NOMO-1 (cell line): ENCODE results near the gene ITPKC.

Experiments
- DNase-seq, 2 experiments: peaks; one replicate each; lab custom pipeline; 2025; ENCODE audit not compliant: unreplicated experiment in 2 of 2; lab: John Stamatoyannopoulos, UW

The ITPKC gene

DNA sequence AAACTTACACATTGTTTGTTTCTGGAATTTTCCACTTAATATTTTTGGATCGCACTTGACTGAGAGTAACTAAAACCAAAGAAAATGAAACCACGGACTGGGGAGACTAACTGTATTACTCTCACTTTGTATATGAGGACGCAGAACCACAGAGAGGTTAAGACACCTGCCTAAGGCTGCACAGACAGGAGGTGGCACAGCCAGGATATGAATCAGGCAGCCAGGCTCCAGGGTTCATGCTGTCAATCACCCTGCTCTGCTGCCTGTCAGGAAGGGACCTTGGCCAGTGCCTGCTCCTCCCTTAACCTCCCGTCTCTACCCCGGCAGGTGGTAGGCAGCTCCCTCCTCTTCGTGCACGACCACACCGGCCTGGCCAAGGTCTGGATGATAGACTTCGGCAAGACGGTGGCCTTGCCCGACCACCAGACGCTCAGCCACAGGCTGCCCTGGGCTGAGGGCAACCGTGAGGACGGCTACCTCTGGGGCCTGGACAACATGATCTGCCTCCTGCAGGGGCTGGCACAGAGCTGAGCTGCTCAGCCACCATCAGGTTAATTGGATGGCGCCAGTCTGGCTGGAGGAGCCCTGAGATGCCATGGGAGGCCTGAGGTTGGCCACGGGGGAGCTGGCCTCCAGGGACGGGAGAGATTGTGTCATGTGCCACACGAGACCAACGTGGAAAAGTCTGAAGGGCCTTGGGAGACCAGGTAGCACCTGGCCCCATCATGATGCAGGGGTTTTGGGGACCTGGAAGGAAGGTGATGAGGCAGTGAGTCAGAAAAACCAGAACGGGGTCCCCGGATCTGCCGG lies 22.3 kb downstream of the ITPKC start:
- DNase-seq: no peak

DNA sequence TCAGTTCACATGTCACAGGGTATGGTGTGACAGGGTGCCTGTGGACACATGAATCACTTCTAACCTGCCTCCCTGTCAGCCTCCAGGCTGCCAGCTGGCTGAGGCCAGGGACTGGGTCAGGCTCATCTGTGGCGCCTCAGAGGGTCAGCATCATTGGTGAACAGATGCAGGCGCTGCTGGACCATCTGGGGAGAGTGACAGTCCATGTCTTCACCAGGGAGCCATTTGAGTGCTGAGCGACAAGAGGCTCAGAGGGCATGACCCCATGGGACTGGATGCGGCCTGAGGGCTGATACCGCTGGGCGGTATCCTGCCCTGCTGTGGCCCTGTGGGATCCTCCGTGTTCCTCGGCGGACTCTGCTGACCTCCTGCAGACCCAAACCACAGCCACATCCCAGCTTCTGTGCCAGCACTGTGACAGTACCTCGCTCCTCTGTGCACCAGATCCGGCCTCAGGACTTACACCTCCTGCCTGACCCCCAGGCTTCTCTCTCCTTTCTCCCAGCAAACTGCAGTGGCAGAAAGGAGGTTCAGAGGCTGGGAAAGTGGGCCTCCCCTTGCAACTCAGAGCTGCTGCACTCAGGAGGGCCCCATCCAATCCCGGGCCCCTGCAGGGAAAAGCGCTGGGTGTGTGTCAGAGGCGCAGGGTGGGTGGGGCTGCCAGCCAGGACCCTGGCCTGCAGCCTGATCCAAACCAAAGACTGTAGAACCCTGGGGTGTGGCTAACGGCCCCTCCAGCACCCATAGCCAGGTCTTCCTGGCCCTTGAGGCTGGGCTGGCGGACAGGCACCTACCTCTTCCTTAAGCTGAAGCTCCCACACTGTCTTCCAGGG lies 23.2 kb downstream of the ITPKC start:
- no peak for DNase-seq

DNA sequence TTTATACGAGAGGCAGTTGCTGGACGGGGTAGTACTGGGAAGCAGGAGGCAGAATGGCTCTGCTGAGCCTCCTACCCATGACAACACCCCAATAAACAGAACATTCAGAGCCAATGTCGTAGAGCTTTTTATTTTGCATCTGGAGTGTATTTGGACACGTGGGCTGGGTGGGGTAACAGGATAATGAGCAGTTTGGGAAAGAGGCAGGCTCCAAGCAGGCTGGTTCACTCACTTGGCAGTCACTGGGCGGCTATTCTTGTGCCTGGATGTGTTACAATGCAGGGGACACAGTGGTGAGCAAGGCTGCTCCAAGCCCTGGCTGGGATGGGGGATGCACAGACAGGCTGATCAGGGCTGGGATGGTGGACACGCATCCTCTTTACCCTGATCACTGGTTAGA lies 23.8 kb downstream of the ITPKC start:
- DNase-seq: no peak

DNA sequence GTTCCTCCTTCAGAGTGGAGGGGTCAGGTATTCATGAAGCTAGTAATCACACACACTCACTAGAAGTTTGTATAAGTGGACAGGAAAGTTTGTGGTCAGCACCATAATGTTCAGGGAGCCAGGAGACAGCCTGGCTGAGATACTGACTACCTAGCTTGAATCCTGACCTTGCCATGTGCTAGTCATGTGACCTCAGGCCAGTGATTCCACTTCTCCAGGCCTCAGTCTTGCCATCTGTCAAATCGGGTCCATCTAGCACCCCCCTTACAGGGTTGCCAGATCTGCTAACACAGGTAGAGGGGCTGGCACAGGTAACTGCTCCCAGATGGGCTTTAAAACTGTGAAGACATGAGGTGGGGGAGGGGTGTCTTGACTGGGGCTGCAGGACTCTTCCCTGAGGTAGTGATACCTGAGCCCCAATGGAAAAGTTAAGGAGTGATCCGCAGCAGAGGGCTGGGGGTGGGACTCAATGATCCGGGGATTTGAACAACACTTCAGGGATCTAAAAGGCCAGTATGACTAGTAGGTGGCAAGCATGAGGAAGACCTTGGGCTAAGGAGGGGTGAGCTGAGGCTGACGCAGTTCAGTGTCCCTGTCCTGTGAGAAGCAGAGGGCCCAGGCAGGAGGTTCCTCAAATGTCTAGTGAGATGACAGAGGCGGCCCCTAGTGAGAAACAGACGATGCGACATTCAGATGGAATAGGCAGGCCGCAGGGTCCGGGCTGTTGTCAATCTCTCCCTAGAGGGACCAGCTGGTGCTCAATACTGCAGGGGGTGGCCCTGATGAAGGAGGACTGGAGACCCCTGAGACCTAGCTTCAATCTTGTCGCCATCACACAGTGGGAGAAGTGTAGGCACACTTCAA lies 24.8 kb downstream of the ITPKC start:
- DNase-seq: no peak

DNA sequence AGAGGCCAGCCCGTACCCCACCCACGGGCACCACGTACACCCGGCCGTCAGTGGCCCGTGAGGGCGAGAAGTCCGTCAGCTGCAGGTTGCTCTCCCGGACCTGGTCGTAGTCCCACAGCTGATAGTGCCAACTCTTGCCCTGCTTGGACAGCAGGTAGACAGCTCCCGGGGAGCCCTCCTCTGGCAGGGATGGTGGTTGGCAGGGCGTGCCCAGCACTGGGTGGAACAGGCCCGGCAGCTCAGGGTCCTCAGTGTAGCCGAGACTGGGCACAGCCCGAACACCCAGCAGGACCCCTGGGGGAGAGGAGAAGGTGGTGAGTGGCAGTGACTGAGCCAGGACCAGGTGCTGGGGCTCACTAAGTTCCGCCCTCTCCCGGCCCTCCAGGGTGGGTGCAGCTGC lies 25.6 kb downstream of the ITPKC start:
- DNase-seq: no peak

DNA sequence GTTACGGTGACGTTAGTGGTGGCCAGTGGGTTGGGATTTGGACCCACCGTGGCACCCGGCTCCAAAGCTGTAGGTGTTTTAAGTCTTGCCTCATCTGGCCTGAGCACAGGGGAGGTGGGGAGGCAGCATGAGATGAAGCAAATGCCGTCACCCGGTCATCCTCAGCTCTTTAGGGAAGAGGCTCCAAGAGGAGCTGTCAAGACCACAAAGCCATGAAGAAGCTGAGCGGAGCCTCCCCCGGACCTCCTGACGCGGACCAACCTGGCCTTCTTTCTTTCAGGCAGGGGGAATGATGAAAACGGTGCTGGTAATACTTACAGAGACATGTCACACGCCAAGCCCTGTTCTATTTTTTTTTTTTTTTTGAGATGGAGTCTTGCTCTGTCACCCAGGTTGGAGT lies 26.0 kb downstream of the ITPKC start:
- DNase-seq: no peak

DNA sequence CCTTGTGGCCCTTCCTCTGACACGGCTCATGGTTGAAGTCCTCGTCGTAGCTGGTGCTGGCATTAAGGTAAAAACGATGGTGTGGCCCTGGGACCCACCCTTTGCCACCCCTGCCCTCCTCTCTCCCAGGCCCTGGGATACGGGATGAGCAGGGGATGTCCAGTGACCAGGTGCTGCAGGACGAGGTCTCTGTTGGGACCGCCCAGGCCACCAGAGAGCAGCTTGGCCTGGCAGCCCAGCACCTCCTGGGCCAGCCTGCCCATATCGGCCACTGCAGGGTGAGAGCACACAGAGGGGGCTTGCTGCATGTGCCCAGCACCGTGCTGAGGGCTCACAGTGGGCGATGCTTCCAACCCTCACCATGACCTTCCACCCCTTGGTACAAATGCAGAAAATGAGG lies 27.0 kb downstream of the ITPKC start:
- no peak for DNase-seq

DNA sequence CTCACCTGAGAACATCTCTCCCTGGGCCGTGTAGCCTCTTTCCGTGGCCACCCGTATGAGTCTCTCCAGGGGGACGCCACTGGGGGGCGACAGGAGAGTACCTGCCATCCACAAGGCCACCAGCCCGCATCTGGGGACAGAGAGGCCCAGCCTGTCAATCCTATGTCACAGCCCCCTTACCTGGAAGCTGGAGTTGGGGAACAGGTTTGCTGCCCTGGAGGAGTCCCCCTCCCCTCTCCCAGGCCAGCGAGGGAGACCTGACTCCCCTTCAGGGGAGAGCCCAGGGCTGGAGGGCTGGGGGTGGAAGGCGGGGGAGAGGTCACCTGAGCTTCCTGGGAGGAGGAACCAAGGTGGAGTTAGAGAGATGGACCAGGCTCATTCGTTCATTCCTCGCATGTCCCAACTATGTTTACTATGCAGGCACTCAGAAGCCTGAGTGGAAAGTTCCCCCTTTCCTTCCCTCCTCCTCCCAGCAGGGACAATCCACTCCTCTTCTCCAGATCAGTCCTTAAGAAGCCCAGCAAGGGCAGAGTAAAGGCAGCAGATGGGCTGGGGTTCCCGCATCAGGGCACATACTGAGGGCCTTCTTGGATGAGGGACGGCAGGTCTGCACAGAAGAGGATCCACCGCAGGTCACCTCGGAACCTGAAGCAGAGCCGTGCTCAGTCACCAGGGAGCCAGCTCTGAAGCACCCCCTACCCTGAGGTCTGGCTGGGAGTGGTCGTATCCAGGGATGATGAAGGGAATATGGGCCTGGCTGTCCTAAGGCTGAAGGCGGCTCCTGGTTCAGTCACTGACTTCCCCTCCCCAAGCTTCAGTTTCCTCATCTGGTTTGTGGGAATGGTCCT lies 27.9 kb downstream of the ITPKC start:
- no peak for DNase-seq

DNA sequence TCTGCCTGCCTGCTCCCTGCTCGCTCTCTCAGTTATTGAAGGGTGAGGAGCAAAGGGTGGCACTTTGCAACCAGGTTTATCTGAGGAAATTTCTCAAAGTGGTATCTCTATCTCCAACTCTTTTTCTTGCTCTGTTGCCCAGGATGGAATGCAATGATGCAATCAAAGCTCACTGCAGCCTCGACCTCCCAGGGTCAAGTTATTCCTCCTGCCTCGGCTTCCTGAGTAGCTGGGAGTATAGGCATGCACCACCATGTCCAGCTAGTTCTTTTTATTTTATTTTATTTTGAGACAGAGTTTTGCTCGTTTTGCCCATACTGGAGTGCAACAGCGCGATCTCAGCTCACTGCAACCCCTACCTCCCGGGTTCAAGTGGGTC lies 28.5 kb downstream of the ITPKC start:
- DNase-seq: no peak

- no peak for DNase-seq
Measured at GRCh38 chr19:40747536-40747935, 30.6 kb downstream of the ITPKC start.

GRCh38 chr19:40750058-40750873 lies 33.4 kb downstream of the ITPKC start, which contains the start of gene ACTMAP:
TSS of gene ACTMAP (minus strand) at chr19:40750477. CDS start at chr19:40749803, 674 bp downstream.
- peak; percentile 99 for DNase-seq

GRCh38 chr19:40750874-40751537 lies 34.1 kb downstream of the ITPKC start, which contains the start of gene SNRPA:
TSS of gene SNRPA (plus strand) at chr19:40751203. CDS start at chr19:40751409, 206 bp downstream.
- peak; percentile 96 for DNase-seq

DNA sequence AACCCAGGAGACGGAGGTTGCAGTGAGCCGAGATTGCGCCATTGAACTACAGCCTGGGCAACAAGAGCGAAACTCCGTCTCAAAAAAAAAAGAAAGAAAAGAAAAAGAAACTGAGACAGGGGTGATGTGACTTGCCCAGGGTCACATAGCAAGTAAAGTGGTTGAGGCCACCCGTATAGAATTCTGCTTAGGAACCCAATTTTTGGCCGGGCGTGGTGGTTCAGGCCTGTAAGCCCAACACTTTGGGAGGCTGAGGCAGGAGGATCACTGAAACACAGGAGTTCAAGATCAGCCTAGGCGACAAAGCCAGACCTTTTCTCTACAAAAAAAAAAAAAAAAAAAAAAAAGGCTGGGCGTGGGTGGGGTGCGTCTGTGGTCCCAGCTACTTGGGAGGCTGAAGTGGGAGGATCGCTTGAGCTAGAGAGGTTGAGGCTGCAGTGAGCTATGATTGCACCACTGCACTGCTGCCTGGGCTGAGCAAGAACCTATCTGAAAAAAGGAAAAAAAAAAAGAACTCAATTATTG lies 35.4 kb downstream of the ITPKC start:
- DNase-seq: no peak

DNA sequence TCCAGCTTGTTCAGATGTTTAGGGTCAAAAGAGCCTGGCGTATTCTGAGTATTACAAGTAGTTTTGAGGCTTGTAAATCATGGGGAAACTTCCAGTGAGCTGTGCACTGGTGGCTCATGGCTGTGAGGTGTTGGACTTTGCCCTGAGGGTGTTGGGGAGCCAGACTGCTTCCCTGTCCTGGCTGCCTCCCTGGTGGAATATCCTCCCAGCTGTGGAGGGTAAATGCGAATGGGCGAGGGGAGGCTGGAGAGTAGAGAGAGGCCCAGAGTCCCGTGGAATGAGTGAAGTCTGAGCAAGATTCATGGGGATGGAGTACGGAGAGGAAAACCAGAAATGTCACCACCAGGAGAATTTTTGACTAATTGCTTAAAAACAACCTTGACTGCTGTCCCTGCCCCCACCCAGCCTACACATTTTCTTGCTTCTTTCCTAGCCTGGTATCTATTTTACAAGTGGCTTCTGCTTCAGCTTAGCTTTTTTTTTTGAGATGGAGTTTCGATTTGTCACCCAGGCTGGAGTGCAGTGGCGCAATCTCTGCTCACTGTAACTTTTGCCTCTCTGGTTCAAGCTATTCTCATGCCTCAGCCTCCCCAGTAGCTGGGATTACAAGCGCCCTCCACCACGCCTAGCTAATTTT lies 37.8 kb downstream of the ITPKC start:
- peak; percentile 67 to 74 for DNase-seq

DNA sequence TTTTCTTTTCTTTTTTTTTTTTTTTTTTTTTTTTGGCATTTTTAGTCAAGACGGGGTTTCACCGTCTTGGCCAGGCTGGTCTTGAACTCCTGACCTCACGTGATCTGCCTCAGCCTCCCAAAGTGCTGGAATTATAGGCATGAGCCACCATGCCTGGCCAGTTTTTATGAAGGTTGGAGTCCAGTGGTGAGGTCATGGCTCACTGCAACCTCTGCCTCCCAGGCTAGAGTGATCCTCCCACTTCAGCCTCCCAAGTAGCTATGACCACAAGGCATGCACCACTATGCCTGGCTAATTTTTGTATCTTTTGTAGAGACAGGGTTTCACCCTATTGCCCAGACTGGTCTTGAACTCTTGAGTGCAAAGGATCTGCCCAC lies 38.3 kb downstream of the ITPKC start:
- no peak for DNase-seq

- DNase-seq: no peak
Measured at GRCh38 chr19:40755791-40756190, 38.9 kb downstream of the ITPKC start.

DNA sequence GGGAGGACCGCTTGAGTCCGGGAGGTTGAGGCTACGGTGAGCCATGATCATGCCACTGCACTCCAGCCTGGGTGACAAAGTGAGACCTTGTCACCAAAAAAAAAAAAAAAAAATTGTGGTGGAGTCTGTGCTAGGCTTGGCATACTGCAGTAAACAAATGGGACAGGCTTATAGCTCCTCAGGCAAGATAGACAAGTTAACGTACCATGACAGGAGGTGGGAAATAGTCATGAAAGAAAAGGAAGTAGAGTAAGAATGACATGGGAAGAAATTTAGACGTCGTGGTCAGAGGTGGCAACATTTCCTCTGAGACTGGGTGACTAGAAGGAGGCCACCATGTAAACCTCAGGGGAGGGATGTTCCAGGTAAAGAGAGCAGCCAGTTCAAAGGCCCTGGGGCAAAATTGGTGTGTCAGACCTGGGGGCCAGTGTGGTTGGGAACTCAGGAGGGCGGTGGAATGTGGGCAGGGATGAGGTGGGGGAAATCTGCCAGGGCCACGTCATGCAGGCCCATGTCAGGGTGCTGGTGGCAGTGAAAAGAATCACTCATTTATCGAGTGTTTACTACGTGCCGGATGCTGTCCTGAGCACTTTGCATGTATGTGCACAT lies 39.7 kb downstream of the ITPKC start:
- DNase-seq: no peak

GRCh38 chr19:40758491-40758890 lies 41.6 kb downstream of the ITPKC start:
- no peak for DNase-seq
